ENCODE data around the gene MRNIP. TPM values are rescaled to one million over a fixed set of nuclear protein-coding genes. Genes with fewer than 3 reads are reported as not detected.

The MRNIP gene
- total and polyA plus RNA-seq, 4 donors: 5.4 to 12.0 (median 7.3) TPM

DNA sequence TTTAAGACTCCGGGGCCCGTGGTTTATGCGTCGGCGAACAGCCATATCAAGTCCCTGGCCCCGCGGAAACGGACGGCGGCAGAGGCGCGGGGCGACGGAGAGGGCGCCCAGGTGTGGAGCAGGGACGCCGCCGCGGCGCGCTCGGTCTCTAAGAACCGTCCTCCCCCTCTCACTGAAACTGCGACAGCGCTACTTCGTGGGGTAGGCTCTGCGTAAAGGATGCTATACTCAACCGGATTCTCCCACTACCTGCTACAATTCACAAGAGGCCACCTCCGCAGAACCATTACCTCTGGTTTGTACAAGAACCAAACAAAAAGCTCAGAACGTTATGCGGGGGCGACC is 404 bp downstream of the MRNIP start:
- Histone ChIP-seq H3K4me1 (ENCODE audit: control insufficient read depth in 4 of 4, insufficient read depth in 4 of 4, low read length in 3 of 4) (peaks cover 0 to 7% (median 3%) of the 10 kb centered on the region in 4 donors), H3K4me3 (ENCODE audit: low read depth in 1 of 3, low read length in 3 of 3) (peak overlapping the region; percentile 66 to 91 (median 91)), H3K9ac (ENCODE audit: low read depth in 1 of 2, low read length in 2 of 2) (peak overlapping the region; percentile 10 to 45), H3K27ac (ENCODE audit: low read depth in 1 of 2, low read length in 2 of 2) (peak overlapping the region; percentile 78 to 88), H3K27me3 (ENCODE audit: control insufficient read depth in 4 of 4, insufficient read depth in 4 of 4, low read length in 3 of 4) (no peaks in the 10 kb centered on the region), H3K9me3 (ENCODE audit: control insufficient read depth in 4 of 4, low read length in 3 of 4) (no peaks in the 10 kb centered on the region), H3K36me3 (ENCODE audit: control insufficient read depth in 4 of 4, insufficient read depth in 3 of 4, low read depth in 1 of 4, low read length in 3 of 4) (peaks cover under 1 to 11% (median 1%) of the 10 kb centered on the region in 4 donors)
- TF ChIP-seq YY1 (IDR thresholded peaks at IDR 0.05) (no peak), RAD21 (IDR thresholded peaks at IDR 0.05) (no peak), HNF4A (conservative IDR thresholded peaks at IDR 0.05) (no peak), GABPA (IDR thresholded peaks at IDR 0.05 in 1 of 2, conservative IDR thresholded peaks at IDR 0.05 in 1 of 2) (no peak), HNF4G (IDR thresholded peaks at IDR 0.05) (no peak), JUND (IDR thresholded peaks at IDR 0.05) (no peak), FOXA1 (IDR thresholded peaks at IDR 0.05) (no peak), SP1 (IDR thresholded peaks at IDR 0.05) (no peak), EGR1 (IDR thresholded peaks at IDR 0.05; ENCODE audit: low read depth in 2 of 2) (no peak), TAF1 (conservative IDR thresholded peaks at IDR 0.05) (no peak), NR2F2 (IDR thresholded peaks at IDR 0.05) (no peak), RXRA (IDR thresholded peaks at IDR 0.05) (no peak), FOXA2 (IDR thresholded peaks at IDR 0.05) (no peak)
- TF ChIP-seq, protein P1, sequence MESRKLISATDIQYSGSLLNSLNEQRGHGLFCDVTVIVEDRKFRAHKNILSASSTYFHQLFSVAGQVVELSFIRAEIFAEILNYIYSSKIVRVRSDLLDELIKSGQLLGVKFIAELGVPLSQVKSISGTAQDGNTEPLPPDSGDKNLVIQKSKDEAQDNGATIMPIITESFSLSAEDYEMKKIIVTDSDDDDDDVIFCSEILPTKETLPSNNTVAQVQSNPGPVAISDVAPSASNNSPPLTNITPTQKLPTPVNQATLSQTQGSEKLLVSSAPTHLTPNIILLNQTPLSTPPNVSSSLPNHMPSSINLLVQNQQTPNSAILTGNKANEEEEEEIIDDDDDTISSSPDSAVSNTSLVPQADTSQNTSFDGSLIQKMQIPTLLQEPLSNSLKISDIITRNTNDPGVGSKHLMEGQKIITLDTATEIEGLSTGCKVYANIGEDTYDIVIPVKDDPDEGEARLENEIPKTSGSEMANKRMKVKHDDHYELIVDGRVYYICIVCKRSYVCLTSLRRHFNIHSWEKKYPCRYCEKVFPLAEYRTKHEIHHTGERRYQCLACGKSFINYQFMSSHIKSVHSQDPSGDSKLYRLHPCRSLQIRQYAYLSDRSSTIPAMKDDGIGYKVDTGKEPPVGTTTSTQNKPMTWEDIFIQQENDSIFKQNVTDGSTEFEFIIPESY (IDR thresholded peaks at IDR 0.05): no peak
- TF ChIP-seq, protein P2, sequence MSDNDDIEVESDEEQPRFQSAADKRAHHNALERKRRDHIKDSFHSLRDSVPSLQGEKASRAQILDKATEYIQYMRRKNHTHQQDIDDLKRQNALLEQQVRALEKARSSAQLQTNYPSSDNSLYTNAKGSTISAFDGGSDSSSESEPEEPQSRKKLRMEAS (IDR thresholded peaks at IDR 0.05): no peak
- TF ChIP-seq, protein P3, sequence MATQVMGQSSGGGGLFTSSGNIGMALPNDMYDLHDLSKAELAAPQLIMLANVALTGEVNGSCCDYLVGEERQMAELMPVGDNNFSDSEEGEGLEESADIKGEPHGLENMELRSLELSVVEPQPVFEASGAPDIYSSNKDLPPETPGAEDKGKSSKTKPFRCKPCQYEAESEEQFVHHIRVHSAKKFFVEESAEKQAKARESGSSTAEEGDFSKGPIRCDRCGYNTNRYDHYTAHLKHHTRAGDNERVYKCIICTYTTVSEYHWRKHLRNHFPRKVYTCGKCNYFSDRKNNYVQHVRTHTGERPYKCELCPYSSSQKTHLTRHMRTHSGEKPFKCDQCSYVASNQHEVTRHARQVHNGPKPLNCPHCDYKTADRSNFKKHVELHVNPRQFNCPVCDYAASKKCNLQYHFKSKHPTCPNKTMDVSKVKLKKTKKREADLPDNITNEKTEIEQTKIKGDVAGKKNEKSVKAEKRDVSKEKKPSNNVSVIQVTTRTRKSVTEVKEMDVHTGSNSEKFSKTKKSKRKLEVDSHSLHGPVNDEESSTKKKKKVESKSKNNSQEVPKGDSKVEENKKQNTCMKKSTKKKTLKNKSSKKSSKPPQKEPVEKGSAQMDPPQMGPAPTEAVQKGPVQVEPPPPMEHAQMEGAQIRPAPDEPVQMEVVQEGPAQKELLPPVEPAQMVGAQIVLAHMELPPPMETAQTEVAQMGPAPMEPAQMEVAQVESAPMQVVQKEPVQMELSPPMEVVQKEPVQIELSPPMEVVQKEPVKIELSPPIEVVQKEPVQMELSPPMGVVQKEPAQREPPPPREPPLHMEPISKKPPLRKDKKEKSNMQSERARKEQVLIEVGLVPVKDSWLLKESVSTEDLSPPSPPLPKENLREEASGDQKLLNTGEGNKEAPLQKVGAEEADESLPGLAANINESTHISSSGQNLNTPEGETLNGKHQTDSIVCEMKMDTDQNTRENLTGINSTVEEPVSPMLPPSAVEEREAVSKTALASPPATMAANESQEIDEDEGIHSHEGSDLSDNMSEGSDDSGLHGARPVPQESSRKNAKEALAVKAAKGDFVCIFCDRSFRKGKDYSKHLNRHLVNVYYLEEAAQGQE (IDR thresholded peaks at IDR 0.05): no peak
- TF ChIP-seq, protein P4, sequence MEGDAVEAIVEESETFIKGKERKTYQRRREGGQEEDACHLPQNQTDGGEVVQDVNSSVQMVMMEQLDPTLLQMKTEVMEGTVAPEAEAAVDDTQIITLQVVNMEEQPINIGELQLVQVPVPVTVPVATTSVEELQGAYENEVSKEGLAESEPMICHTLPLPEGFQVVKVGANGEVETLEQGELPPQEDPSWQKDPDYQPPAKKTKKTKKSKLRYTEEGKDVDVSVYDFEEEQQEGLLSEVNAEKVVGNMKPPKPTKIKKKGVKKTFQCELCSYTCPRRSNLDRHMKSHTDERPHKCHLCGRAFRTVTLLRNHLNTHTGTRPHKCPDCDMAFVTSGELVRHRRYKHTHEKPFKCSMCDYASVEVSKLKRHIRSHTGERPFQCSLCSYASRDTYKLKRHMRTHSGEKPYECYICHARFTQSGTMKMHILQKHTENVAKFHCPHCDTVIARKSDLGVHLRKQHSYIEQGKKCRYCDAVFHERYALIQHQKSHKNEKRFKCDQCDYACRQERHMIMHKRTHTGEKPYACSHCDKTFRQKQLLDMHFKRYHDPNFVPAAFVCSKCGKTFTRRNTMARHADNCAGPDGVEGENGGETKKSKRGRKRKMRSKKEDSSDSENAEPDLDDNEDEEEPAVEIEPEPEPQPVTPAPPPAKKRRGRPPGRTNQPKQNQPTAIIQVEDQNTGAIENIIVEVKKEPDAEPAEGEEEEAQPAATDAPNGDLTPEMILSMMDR (IDR thresholded peaks at IDR 0.05; ENCODE audit: low read depth, low read length, missing input control): no peak
- TF ChIP-seq, protein P5, sequence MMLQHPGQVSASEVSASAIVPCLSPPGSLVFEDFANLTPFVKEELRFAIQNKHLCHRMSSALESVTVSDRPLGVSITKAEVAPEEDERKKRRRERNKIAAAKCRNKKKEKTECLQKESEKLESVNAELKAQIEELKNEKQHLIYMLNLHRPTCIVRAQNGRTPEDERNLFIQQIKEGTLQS (IDR thresholded peaks at IDR 0.05): no peak
- DNase-seq (ENCODE audit: low spot score): peak; percentile 43
- under 1% methylated on average over 32 of the region's 32 CpGs for WGBS
